Measurements from ENCODE around the gene SH2D1B. TPM values are rescaled to one million over a fixed set of nuclear protein-coding genes. Genes with fewer than 3 reads are reported as not detected.

The SH2D1B gene
- total and polyA plus RNA-seq, 2 experiments from 2014 or later: not detected

DNA sequence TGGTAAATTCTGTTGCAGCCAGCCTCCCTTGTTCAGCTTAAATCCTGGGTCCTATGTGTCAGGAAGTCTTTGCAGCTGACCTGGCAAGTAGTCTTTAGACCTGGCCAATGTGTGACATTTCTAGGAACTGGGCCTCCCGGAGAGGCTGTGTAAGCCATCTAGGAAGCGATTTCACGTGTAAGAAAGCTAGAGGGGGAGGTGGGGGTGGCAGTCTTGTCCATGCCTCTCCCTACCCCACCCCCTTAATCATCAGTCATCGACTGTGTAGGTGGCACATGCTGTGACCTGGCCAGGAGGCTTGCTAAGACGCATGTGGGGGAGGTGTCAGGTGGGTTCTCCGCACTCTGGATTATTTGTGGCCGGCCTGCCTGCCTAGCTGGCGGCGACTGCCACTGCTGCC lies 22.0 kb downstream of the SH2D1B start:
- Mint-ChIP-seq H3K27ac (no peak overlapping the region), H3K4me1 (peaks cover 33% of the 10 kb centered on the region), H3K27me3 (ENCODE audit: insufficient read depth, low read depth, poor library complexity) (peaks cover 9% of the 10 kb centered on the region), H3K36me3 (ENCODE audit: low read depth) (peaks cover 4% of the 10 kb centered on the region; the same call in 1 of the 3 replicates), H3K4me3 (no peak overlapping the region), H3K9me3 (no peaks in the 10 kb centered on the region)
- H3K4me3 ChIP-seq: no peak overlapping the region
- H2AFZ ChIP-seq: no peak overlapping the region
- H3K79me2 ChIP-seq (replicated peaks; ENCODE audit: insufficient read depth): no peaks in the 10 kb centered on the region
- ATAC-seq (no peak), DNase-seq (ENCODE audit: low spot score) (no peak)
- H3F3A ChIP-seq (replicated peaks; ENCODE audit: low read depth): no peaks in the 10 kb centered on the region
- TF ChIP-seq JUNB (IDR thresholded peaks at IDR 0.05; ENCODE audit: unreplicated experiment) (no peak), EZH2 (IDR thresholded peaks at IDR 0.05; ENCODE audit: low read depth, unreplicated experiment) (no peak)
- TF ChIP-seq, protein P1, sequence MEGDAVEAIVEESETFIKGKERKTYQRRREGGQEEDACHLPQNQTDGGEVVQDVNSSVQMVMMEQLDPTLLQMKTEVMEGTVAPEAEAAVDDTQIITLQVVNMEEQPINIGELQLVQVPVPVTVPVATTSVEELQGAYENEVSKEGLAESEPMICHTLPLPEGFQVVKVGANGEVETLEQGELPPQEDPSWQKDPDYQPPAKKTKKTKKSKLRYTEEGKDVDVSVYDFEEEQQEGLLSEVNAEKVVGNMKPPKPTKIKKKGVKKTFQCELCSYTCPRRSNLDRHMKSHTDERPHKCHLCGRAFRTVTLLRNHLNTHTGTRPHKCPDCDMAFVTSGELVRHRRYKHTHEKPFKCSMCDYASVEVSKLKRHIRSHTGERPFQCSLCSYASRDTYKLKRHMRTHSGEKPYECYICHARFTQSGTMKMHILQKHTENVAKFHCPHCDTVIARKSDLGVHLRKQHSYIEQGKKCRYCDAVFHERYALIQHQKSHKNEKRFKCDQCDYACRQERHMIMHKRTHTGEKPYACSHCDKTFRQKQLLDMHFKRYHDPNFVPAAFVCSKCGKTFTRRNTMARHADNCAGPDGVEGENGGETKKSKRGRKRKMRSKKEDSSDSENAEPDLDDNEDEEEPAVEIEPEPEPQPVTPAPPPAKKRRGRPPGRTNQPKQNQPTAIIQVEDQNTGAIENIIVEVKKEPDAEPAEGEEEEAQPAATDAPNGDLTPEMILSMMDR (conservative IDR thresholded peaks at IDR 0.05; ENCODE audit: low read depth in 2 of 2): no peak
- H3K27me3 ChIP-seq (ENCODE audit: insufficient read depth): no peaks in the 10 kb centered on the region
- H3K36me3 ChIP-seq (ENCODE audit: insufficient read depth): no peaks in the 10 kb centered on the region
- H4K20me1 ChIP-seq (replicated peaks; ENCODE audit: insufficient read depth): no peaks in the 10 kb centered on the region
- H3K9me2 ChIP-seq (ENCODE audit: insufficient read depth): no peaks in the 10 kb centered on the region
- peaks cover 4% of the 10 kb centered on the region; the same call in 1 of the 2 replicates for H3K4me1 ChIP-seq (ENCODE audit: insufficient read depth)
- H3K27ac ChIP-seq (ENCODE audit: low read depth): no peak overlapping the region
- H3K4me2 ChIP-seq: no peak overlapping the region

GRCh38 chr1:162389021-162389818 lies 22.7 kb downstream of the SH2D1B start:
- Histone ChIP-seq H3K4me3 (no peak overlapping the region), H3K27me3 (ENCODE audit: insufficient read depth) (no peaks in the 10 kb centered on the region), H3K4me1 (ENCODE audit: insufficient read depth) (peaks cover 4% of the 10 kb centered on the region; the same call in 1 of the 2 replicates), H3K79me2 (replicated peaks; ENCODE audit: insufficient read depth) (no peaks in the 10 kb centered on the region), H3K9me2 (ENCODE audit: insufficient read depth) (no peaks in the 10 kb centered on the region), H3K27ac (ENCODE audit: low read depth) (no peak overlapping the region), H2AFZ (no peak overlapping the region), H3K36me3 (ENCODE audit: insufficient read depth) (no peaks in the 10 kb centered on the region), H3F3A (replicated peaks; ENCODE audit: low read depth) (no peaks in the 10 kb centered on the region), H4K20me1 (replicated peaks; ENCODE audit: insufficient read depth) (no peaks in the 10 kb centered on the region), H3K4me2 (no peak overlapping the region)
- DNase-seq (ENCODE audit: low spot score): no peak
- H3K9me3 Mint-ChIP-seq: no peaks in the 10 kb centered on the region
- no peak for ATAC-seq
- H3K27me3 Mint-ChIP-seq (ENCODE audit: insufficient read depth, low read depth, poor library complexity): peaks cover 12% of the 10 kb centered on the region
- peaks cover 36% of the 10 kb centered on the region for H3K4me1 Mint-ChIP-seq
- H3K36me3 Mint-ChIP-seq (ENCODE audit: low read depth): peaks cover 10% of the 10 kb centered on the region; the same call in 2 of the 3 replicates
- no peak overlapping the region for H3K27ac Mint-ChIP-seq
- no peak overlapping the region for H3K4me3 Mint-ChIP-seq
- TF ChIP-seq EZH2 (IDR thresholded peaks at IDR 0.05; ENCODE audit: low read depth, unreplicated experiment) (no peak), POLR2AphosphoS5 (IDR thresholded peaks at IDR 0.05; ENCODE audit: low read depth) (no peak), STAT1 (IDR thresholded peaks at IDR 0.05; ENCODE audit: unreplicated experiment) (no peak)
- TF ChIP-seq, protein P2, sequence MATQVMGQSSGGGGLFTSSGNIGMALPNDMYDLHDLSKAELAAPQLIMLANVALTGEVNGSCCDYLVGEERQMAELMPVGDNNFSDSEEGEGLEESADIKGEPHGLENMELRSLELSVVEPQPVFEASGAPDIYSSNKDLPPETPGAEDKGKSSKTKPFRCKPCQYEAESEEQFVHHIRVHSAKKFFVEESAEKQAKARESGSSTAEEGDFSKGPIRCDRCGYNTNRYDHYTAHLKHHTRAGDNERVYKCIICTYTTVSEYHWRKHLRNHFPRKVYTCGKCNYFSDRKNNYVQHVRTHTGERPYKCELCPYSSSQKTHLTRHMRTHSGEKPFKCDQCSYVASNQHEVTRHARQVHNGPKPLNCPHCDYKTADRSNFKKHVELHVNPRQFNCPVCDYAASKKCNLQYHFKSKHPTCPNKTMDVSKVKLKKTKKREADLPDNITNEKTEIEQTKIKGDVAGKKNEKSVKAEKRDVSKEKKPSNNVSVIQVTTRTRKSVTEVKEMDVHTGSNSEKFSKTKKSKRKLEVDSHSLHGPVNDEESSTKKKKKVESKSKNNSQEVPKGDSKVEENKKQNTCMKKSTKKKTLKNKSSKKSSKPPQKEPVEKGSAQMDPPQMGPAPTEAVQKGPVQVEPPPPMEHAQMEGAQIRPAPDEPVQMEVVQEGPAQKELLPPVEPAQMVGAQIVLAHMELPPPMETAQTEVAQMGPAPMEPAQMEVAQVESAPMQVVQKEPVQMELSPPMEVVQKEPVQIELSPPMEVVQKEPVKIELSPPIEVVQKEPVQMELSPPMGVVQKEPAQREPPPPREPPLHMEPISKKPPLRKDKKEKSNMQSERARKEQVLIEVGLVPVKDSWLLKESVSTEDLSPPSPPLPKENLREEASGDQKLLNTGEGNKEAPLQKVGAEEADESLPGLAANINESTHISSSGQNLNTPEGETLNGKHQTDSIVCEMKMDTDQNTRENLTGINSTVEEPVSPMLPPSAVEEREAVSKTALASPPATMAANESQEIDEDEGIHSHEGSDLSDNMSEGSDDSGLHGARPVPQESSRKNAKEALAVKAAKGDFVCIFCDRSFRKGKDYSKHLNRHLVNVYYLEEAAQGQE (IDR thresholded peaks at IDR 0.05; ENCODE audit: unreplicated experiment): no peak
- TF ChIP-seq, protein P1 (conservative IDR thresholded peaks at IDR 0.05; ENCODE audit: low read depth in 2 of 2): no peak
